Immature natural killer cell (primary cell): ENCODE measurements around the gene BCAR3. TPM values are rescaled to one million over a fixed set of nuclear protein-coding genes. Genes with fewer than 3 reads are reported as not detected.
A peak's percentile ranks its signal among the peaks of the same experiment; 100 is the strongest.

Source experiments
- DNase-seq, 3 donors: peaks; one replicate each; pipeline ENCODE4 v3.0.0; 2022; ENCODE audit warnings: mixed read lengths in 1 of 3
- H3K27ac Mint-ChIP-seq, 6 donors: one replicate each; pipeline ENCODE4 v1.8.0; 2020; ENCODE audit warnings: mixed read lengths in 6 of 6, mild to moderate bottlenecking in 5 of 6, inconsistent platforms in 4 of 6, moderate library complexity in 3 of 6
- H3K27me3 Mint-ChIP-seq, 3 donors: one replicate each; pipeline ENCODE4 v1.8.0; 2020 to 2021; ENCODE audit warnings: low read depth in 3 of 3, mild to moderate bottlenecking in 3 of 3, mixed read lengths in 3 of 3, moderate library complexity in 3 of 3, inconsistent platforms in 1 of 3
- H3K36me3 Mint-ChIP-seq, 3 donors: one replicate each; pipeline ENCODE4 v1.8.0; 2020; ENCODE audit warnings: mixed read lengths in 3 of 3, inconsistent platforms in 2 of 3, mild to moderate bottlenecking in 2 of 3
- H3K4me1 Mint-ChIP-seq, 2 donors: one replicate each; pipeline ENCODE4 v1.8.0; 2020; ENCODE audit warnings: inconsistent platforms in 2 of 2, mild to moderate bottlenecking in 2 of 2, mixed read lengths in 2 of 2, moderate library complexity in 1 of 2
- H3K4me3 Mint-ChIP-seq, 5 donors: one replicate each; pipeline ENCODE4 v1.8.0; 2020; ENCODE audit warnings: mild to moderate bottlenecking in 5 of 5, mixed read lengths in 5 of 5, inconsistent platforms in 3 of 5, moderate library complexity in 3 of 5
- H3K9me3 Mint-ChIP-seq, 6 donors: one replicate each; pipeline ENCODE4 v1.8.0; 2020; ENCODE audit warnings: mild to moderate bottlenecking in 6 of 6, mixed read lengths in 6 of 6, inconsistent platforms in 4 of 6, moderate library complexity in 3 of 6
- polyA plus RNA-seq, 3 donors: library from polyadenylated mRNA; unstranded; fragments of 300-500 nt; fragmentation: Illumina TruSeq; gene quantifications; one replicate each; pipeline ENCODE4 v1.2.3, GENCODE V29; 2021

The BCAR3 gene
- polyA plus RNA-seq = under 1 TPM in 2 of 3 donors, not detected in 1; 0.27 to 0.43 TPM

DNA sequence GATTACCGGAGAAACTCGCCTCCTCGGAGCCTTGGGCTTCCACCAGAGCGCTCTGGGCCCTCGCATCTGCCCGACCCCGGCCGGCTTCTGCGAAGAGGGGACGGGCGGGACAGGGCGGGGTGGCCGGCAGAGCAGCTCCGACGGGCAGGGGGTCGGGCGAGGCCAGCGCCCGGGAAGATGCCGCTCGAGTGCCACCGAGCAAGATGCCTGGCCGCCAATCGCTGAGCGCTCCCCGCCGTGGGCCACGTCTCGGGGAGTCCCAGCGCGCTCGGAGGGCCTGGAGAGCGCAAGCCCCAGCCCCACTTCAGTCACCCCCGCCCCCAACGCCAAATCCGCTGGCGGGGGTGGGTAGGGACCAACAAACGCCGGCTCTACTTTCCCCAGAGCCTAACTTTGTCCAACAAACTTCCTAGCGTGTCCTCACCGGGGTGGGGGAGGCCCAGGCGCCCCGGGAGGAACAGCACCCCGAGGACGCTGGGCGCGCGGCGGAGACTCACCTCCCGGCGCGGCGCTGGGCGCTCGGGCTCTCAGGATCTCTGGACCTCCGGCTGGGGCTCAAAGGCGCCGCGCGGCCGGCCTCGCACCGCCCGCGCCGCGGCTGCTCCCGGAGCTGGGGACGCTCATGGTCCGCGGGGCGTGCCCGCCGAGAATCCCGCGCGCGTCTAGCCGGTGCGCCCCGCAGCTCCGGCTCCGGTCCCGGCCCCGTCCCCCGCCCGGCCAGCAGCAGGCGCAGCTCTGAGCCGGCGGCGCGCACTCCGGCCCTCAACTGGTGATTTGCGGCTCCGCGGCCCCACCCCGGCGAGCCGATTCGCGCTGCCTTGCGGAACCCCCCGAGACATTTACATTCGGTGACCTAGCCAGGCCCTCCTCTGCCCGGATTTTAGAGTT lies at the start of gene BCAR3:
Gene BCAR3, minus strand, starts transcription at position 737 of the 888 bp plus-strand sequence. CDS start 6,907 bp downstream, outside the sequence.
- Mint-ChIP-seq H3K27me3 (peaks cover 8 to 25% (median 12%) of the 10 kb centered on the region in 3 donors), H3K4me1 (peaks cover 11 to 14% of the 10 kb centered on the region in 2 donors)
- peak; percentile 25 to 32 (median 26) for DNase-seq

DNA sequence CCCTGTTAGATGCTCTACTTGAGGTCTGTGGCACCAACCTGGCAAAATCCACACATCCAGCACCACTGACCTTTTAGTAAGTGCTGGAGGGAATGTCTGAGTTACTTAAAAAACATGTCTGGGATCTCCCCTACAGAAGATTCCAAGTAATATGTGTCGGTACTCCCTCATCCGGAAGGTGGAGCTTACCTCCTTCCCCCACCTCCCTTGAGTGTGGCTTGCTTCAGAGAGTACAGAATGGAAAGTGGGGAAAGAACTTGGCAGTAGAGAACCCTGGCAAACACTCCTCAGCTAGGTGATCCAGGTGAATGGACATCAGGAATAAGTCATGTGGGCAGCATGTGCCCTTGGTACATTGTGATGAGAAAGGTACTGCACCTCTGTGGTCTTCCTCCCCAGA lies 49.0 kb upstream of the BCAR3 start:
- H3K27ac Mint-ChIP-seq = no peak overlapping the region
- no peak overlapping the region for H3K4me3 Mint-ChIP-seq
- peaks cover 0 to 4% (median 2%) of the 10 kb centered on the region in 3 donors for H3K27me3 Mint-ChIP-seq
- H3K4me1 Mint-ChIP-seq = no peaks in the 10 kb centered on the region
- H3K36me3 Mint-ChIP-seq = no peaks in the 10 kb centered on the region
- DNase-seq = no peak
- H3K9me3 Mint-ChIP-seq = no peaks in the 10 kb centered on the region

More for the DNA sequence above, at the start of gene BCAR3:
- peak within 1 kb of the TSS; percentile 84 to 93 (median 90) for H3K4me3 Mint-ChIP-seq
- H3K36me3 Mint-ChIP-seq = no peaks in the 10 kb centered on the region
- peaks cover 0 to 4% (median 0%) of the 10 kb centered on the region in 6 donors for H3K9me3 Mint-ChIP-seq
- H3K27ac Mint-ChIP-seq = peak within 1 kb of the TSS in 3 of 6 donors; percentile 4 to 50 (median 8)

DNA sequence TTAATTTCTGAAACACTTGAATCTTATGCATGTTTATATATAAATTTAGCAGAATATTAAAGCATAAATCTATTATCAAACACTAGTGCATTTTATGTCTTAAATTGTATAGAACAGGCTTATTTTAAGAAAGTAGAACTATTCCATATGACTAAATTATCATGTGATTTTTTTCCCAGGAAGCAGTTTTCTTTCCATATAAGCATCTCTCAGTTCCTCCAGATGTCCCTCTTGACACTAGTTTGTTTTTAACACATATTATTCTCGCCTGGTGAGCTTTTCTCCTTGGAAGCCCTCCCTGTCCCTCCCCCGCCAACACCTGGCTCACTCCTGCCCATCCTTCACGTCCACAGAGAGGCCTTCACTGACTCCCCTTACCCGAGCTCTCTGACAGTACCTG lies 48.3 kb upstream of the BCAR3 start:
- no peaks in the 10 kb centered on the region for H3K36me3 Mint-ChIP-seq
- peaks cover under 1 to 4% (median 2%) of the 10 kb centered on the region in 3 donors for H3K27me3 Mint-ChIP-seq
- no peaks in the 10 kb centered on the region for H3K9me3 Mint-ChIP-seq
- no peak for DNase-seq
- H3K4me1 Mint-ChIP-seq = no peaks in the 10 kb centered on the region
- H3K4me3 Mint-ChIP-seq = no peak overlapping the region
- peak overlapping the region in 1 of 6 donors; percentile 70 for H3K27ac Mint-ChIP-seq

DNA sequence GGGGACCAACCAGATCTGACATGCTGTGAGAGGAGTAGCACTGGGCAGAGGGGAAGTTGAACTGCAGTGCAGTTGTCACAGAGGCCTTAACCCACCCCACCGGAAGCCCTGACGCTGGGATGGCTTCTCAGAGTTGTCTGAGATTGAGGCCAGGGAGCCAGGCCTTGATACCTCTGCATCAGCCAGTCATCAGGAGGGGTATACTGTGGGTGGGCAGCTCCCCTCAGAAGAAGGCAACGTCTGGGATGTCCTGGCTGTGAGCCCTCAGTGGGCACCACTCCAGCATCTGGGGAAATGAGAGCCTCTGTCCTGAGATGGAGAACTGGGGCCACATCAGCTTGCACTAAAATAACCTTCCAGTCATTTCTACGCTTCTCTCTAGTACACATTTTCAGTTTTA lies 47.9 kb upstream of the BCAR3 start:
- Mint-ChIP-seq H3K4me1 (no peaks in the 10 kb centered on the region), H3K36me3 (no peaks in the 10 kb centered on the region), H3K27me3 (peaks cover 2 to 4% (median 2%) of the 10 kb centered on the region in 3 donors), H3K9me3 (no peaks in the 10 kb centered on the region), H3K27ac (peak overlapping the region in 1 of 6 donors; percentile 25), H3K4me3 (no peak overlapping the region)
- no peak for DNase-seq

DNA sequence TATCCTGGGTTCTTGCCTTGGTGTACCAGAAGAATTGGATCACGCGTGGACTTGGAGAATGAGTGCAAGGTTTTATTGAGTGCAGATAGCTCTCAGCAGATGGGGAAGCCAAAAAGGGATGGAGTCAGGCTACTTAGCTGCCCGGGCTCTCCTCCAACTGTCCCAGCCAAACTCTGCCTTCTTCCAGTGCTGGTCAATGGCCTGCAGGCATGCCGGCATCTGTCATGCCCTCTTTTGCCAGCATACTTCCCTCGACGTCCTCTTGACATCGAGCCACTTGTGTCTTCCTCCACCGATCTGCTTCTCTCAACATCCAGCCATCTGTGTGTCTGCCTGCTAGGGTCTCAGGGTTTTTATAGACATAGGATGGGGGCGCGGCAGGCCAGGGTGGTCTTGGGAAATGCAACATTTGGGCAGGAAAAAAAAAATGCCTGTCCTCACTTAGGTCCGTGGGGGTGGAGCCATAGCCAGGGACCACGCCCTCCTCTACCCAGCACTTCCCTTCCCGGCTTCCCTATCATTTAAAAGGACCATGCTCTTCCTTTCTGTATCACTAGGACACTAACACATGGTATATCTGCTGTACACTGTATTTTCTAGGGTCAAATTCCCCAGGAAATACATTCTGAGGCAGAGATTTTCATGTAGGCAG lies 47.0 kb upstream of the BCAR3 start:
- DNase-seq = no peak
- Mint-ChIP-seq H3K9me3 (no peaks in the 10 kb centered on the region), H3K36me3 (no peaks in the 10 kb centered on the region), H3K27ac (no peak overlapping the region), H3K27me3 (peaks cover 2 to 4% (median 2%) of the 10 kb centered on the region in 3 donors), H3K4me1 (no peaks in the 10 kb centered on the region), H3K4me3 (no peak overlapping the region)

DNA sequence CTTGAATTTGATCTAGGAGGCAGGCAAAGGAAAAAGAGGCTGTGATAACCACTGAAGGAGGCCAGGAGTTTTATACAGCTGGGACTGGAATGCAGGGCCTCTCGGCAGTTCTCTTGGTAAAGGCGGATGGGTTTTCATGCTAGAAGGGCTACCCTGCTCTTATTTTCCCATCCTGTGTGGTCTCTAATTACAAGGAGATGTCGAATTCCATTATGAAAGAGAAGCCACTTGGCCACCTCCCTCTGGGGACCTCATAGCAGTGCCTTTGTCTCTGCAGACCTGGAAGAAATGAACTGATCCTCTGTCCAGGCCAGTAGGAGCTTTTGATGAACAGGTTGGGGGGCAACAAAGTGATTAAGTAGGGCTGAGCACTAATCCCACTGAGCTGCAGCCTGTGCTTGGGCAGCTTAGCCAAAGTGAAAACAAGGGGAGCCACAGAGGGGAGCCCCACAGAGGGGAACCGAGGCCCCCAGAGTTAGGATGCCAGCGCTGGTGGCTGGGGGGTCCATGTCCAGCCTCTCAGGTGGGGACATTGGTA lies 42.2 kb upstream of the BCAR3 start:
- no peak for DNase-seq
- Mint-ChIP-seq H3K27ac (no peak overlapping the region), H3K36me3 (no peaks in the 10 kb centered on the region), H3K4me3 (no peak overlapping the region), H3K4me1 (no peaks in the 10 kb centered on the region), H3K27me3 (peaks cover 0 to 2% (median 0%) of the 10 kb centered on the region in 3 donors), H3K9me3 (no peaks in the 10 kb centered on the region)

DNA sequence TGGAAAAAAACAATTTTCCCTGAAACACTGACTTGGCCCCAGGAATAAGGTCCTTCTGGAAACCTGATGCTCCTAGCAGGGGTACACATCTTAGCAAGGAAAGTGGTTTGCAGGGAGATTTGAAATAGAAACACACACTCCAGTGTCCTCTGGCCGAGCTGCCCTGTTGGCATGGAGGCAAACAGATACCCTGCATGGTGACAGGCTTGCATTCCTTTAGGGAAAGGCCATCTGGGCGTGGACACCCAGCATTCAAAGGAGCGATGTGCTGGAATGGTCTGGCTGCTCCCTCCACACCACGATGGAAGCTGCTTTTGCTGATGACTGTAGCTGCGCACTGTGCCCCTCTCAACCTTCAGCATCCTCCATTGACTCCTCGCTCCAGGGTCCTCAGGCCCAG lies 41.5 kb upstream of the BCAR3 start:
- DNase-seq = no peak
- Mint-ChIP-seq H3K9me3 (no peaks in the 10 kb centered on the region), H3K27ac (no peak overlapping the region), H3K4me1 (no peaks in the 10 kb centered on the region), H3K27me3 (peaks cover 0 to 2% (median 0%) of the 10 kb centered on the region in 3 donors), H3K36me3 (no peaks in the 10 kb centered on the region), H3K4me3 (no peak overlapping the region)

DNA sequence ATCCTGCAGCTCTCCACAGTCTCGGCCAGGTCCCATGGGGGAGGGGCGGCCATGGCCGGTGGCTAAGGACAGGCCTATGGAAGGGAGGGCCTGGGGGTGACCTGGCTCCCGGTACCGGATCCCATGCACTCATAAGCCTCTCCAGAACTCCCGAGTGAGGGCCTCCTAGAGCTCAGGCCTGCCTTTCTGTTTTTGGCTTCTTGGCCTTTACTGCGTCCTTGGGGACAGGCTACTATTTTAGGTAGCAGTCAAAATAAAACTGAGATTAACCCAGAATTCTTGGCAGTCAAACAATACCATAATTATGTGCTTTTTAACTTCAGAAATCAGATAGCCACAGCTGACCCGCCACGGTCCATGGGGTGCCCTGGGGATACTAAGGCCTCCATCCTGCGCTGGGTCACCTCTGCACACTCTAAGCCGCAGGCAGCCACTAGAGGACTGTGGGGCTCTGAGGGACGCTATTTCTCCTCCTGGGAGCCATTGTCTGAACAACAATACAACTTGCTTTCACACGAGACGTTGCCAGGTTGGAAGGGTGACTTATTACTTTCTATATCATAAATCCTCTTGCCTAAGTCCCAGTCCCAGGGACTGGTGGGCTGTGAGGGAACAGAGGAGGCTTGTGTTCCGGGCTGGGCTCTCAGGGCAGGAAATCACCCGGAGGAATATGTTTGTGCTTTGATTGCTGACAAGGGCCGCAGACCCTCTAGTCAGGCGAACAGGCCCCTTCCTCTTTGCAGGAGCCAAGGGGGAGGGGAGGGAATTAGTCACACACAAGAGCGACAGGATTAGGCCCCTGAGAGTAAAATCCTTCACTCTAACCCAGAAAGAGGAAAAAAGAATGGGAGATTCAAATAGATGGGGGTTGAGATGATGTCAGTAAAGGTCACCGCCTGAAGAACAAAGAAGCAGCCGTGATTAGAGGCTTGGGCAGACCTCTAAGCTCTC lies 40.7 kb upstream of the BCAR3 start:
- Mint-ChIP-seq H3K36me3 (no peaks in the 10 kb centered on the region), H3K4me3 (no peak overlapping the region), H3K9me3 (no peaks in the 10 kb centered on the region), H3K27ac (no peak overlapping the region), H3K4me1 (no peaks in the 10 kb centered on the region), H3K27me3 (peaks cover 0 to 2% (median 0%) of the 10 kb centered on the region in 3 donors)
- DNase-seq = no peak

DNA sequence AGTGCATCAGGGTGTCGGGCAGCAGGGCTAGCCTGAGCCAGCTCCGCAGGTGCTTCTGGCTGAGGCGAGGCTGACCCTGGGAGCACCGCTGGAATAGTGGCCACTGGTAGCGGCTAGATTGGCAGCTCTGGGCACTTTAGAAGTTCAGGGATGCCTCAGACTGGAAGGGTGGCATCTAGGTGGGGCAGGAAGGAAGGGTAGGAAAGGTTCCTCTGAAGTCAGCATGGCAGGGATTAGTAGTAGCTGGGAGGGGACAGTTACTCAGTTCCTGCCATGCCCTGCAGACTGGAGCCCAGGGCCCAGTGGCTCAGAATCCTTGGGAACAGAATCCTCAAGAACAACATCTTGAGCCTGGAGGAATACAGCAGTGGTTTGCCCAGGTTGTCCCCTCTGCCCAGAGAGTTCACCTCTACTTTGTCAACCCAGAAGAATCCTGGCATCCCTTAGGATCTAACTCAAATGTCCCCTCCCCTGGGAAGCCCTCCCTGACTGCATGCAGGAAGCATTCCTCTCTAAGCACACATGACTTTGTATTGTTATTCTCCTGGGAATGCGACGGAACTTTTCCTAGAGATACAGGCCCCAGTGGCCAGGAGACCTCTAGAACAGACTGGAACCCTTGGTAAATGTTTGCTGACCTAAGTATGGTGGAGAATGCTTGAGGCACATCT lies 39.5 kb upstream of the BCAR3 start:
- H3K9me3 Mint-ChIP-seq = peaks cover 0 to 4% (median 0%) of the 10 kb centered on the region in 6 donors
- no peak overlapping the region for H3K27ac Mint-ChIP-seq
- H3K4me1 Mint-ChIP-seq = no peaks in the 10 kb centered on the region
- H3K27me3 Mint-ChIP-seq = peaks cover 0 to 2% (median 2%) of the 10 kb centered on the region in 3 donors
- DNase-seq = no peak
- peaks cover 0 to 7% (median 4%) of the 10 kb centered on the region in 3 donors for H3K36me3 Mint-ChIP-seq
- no peak overlapping the region for H3K4me3 Mint-ChIP-seq

DNA sequence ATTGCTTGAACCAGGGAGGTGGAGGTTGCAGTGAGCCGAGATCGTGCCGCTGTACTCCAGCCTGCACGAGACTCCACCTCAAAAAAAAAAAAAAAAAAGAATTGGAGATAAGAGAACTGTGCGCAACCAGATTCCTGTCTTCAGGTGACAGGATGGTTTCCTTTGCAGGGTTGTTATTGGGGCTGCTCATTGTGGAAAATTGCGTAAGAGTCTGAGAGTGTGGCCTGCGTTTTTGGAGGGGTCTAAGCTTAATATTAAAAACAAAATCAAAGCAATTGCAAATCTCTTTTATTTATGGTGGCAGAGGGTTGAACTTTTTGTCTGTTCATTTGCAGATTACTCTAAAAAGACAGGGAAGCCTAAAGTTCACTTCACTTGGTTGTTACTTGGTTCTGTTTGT lies 36.0 kb upstream of the BCAR3 start:
- Mint-ChIP-seq H3K4me1 (peaks cover 5 to 11% of the 10 kb centered on the region in 2 donors), H3K4me3 (no peak overlapping the region), H3K36me3 (peaks cover 0 to 7% (median 4%) of the 10 kb centered on the region in 3 donors), H3K27me3 (peaks cover 0 to 2% (median 2%) of the 10 kb centered on the region in 3 donors), H3K9me3 (peaks cover 0 to 4% (median 0%) of the 10 kb centered on the region in 6 donors), H3K27ac (no peak overlapping the region)
- no peak for DNase-seq

DNA sequence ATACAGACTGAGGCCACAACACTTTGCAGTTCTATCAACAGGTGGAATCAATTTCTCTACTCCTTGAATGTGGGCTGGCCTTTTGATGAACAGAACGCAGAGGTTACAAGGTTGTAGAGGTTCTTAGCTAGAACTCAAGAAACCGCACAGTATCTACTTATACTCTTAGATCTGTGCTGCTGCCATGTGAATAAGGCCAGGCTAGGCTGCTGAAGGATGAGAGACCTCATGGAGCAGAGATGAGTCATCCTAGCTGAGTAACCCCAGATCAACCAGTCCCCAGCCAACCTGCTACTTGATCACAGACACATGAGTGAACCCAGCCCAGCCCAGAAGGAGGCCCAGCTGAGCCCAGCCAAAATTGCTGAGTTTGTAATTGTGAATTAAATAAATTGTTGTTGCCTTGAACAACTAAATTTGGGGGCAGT lies 35.3 kb upstream of the BCAR3 start:
- peaks cover 8 to 18% of the 10 kb centered on the region in 2 donors for H3K4me1 Mint-ChIP-seq
- DNase-seq = no peak
- H3K9me3 Mint-ChIP-seq = peaks cover 0 to 4% (median 0%) of the 10 kb centered on the region in 6 donors
- H3K27ac Mint-ChIP-seq = no peak overlapping the region
- H3K27me3 Mint-ChIP-seq = peaks cover 0 to 2% (median 2%) of the 10 kb centered on the region in 3 donors
- H3K36me3 Mint-ChIP-seq = peaks cover 0 to 7% (median 4%) of the 10 kb centered on the region in 3 donors
- no peak overlapping the region for H3K4me3 Mint-ChIP-seq

DNA sequence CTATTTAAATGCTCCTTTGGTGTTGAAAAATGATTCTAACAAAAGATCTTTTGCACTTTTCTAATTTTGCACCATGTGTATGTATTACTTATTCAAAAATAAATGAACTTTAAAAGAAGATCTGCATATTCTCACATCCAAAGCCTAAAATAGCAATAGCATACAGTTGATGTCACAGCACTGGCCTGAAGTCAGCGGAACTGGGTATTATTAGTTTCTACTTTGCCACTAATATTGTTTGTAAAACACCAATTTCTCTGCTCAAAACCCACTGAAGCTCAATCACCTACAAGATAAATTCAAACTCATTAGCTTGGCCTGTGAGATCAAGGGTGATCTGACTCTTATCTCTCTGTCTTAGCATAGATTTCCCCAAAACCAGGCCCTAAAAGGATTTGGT lies 34.5 kb upstream of the BCAR3 start:
- H3K4me1 Mint-ChIP-seq = peaks cover 8 to 24% of the 10 kb centered on the region in 2 donors
- no peak overlapping the region for H3K4me3 Mint-ChIP-seq
- peaks cover 0 to 2% (median 2%) of the 10 kb centered on the region in 3 donors for H3K27me3 Mint-ChIP-seq
- peaks cover 0 to 4% (median 0%) of the 10 kb centered on the region in 6 donors for H3K9me3 Mint-ChIP-seq
- no peak for DNase-seq
- no peak overlapping the region for H3K27ac Mint-ChIP-seq
- peaks cover 0 to 7% (median 4%) of the 10 kb centered on the region in 3 donors for H3K36me3 Mint-ChIP-seq
